Adipose tissue (tissue), 3 donors: Measurements from ENCODE around the gene PPCDC. TPM values are rescaled to one million over a fixed set of nuclear protein-coding genes. Genes with fewer than 3 reads are reported as not detected.

Experiments
- H3K27ac ChIP-seq: one replicate; pipeline ENCODE4 v1.5.1; 2013; ENCODE audit warnings: low read depth, low read length
- WGBS, 3 donors: extraction: QIAGEN DNeasy Blood & Tissue Kit; methylation state at CpG; one replicate each; pipeline ENCODE4 v1.1.7; 2013; 5-methylcytosine and 5-hydroxymethylcytosine counted together
- polyA plus RNA-seq, 3 donors: library from polyadenylated mRNA; stranded (reverse); fragments of 200-250 nt; gene quantifications; one replicate each; pipeline ENCODE4 v1.2.3, GENCODE V29; 2013
- donor health status: healthy with polysubstance abuse.
- donor health status: Bipolar disorder and iron deficiency.
- donor health status: healthy.

PPCDC gene
- 10 to 100 TPM; 11.1 to 25.0 (median 19.1) TPM for polyA plus RNA-seq

- H3K27ac ChIP-seq, result no peak within 1 kb of the TSS
- WGBS, 3 donors, result 3 to 4% (median 3%) methylated on average over 40 of the region's 40 CpGs
Measured at GRCh38 chr15:75023181-75023871, at the start of gene PPCDC. Gene PPCDC, plus strand, starts transcription at chr15:75023590. Its CDS starts 4,729 bp downstream, at chr15:75028319.

GRCh38 chr15:74976159-74976558 is 47.2 kb upstream of the PPCDC start:
- no peak overlapping the region for H3K27ac ChIP-seq
- WGBS, 3 donors, result 76 to 77% (median 77%) methylated on average over 1 of the region's 1 CpG

GRCh38 chr15:74977599-74977998 is 45.8 kb upstream of the PPCDC start:
- no peak overlapping the region for H3K27ac ChIP-seq
- WGBS, 3 donors, result 56 to 66% (median 62%) methylated on average over 4 of the region's 4 CpGs

- WGBS, 3 donors, result 83 to 91% (median 89%) methylated on average over 1 of the region's 1 CpG
Measured at GRCh38 chr15:74978077-74978476, 45.3 kb upstream of the PPCDC start.

GRCh38 chr15:74978503-74978902 is 44.9 kb upstream of the PPCDC start:
- 29 to 45% (median 35%) methylated on average over 3 of the region's 3 CpGs for WGBS, 3 donors
- H3K27ac ChIP-seq, result no peak overlapping the region

More at GRCh38 chr15:74978077-74978476, 45.3 kb upstream of the PPCDC start:
- H3K27ac ChIP-seq, result no peak overlapping the region

- H3K27ac ChIP-seq, result no peak overlapping the region
- WGBS, 3 donors, result 54 to 80% (median 60%) methylated on average over 5 of the region's 5 CpGs
Measured at GRCh38 chr15:74982183-74982582, 41.2 kb upstream of the PPCDC start.

GRCh38 chr15:74983725-74984231 is 39.6 kb upstream of the PPCDC start:
- no peak overlapping the region for H3K27ac ChIP-seq
- WGBS, 3 donors, result 21 to 37% (median 29%) methylated on average over 4 of the region's 4 CpGs

- 34 to 44% (median 40%) methylated on average over 4 of the region's 4 CpGs for WGBS, 3 donors
- H3K27ac ChIP-seq, result no peak overlapping the region
Measured at GRCh38 chr15:74988007-74988800, 35.2 kb upstream of the PPCDC start.

GRCh38 chr15:74989527-74989926 is 33.9 kb upstream of the PPCDC start:
- no peak overlapping the region for H3K27ac ChIP-seq

GRCh38 chr15:74992619-74993018 is 30.8 kb upstream of the PPCDC start:
- WGBS, 3 donors, result 21 to 47% (median 46%) methylated on average over 1 of the region's 1 CpG
- no peak overlapping the region for H3K27ac ChIP-seq

- no peak overlapping the region for H3K27ac ChIP-seq
- WGBS, 3 donors, result 43 to 66% (median 66%) methylated on average over 2 of the region's 2 CpGs
Measured at GRCh38 chr15:74994236-74994635, 29.2 kb upstream of the PPCDC start.

GRCh38 chr15:74994685-74995084 is 28.7 kb upstream of the PPCDC start:
- 34 to 61% (median 48%) methylated on average over 5 of the region's 5 CpGs for WGBS, 3 donors
- no peak overlapping the region for H3K27ac ChIP-seq

- 1% methylated on average over 53 to 58 of the region's 58 CpGs for WGBS, 3 donors
- no peak within 1 kb of the TSS for H3K27ac ChIP-seq
Measured at GRCh38 chr15:74995182-74995778, 28.1 kb upstream of the PPCDC start, which contains the start of gene SCAMP5. Gene SCAMP5, plus strand, starts transcription at chr15:74995563. Its CDS starts 16,277 bp downstream, at chr15:75011840.

- WGBS, 3 donors, result 5 to 17% (median 13%) methylated on average over 38 to 42 of the region's 42 CpGs
- no peak overlapping the region for H3K27ac ChIP-seq
Measured at GRCh38 chr15:74995779-74996765, 27.3 kb upstream of the PPCDC start.

GRCh38 chr15:74997141-74997540 is 26.2 kb upstream of the PPCDC start:
- 27 to 45% (median 44%) methylated on average over 4 of the region's 4 CpGs for WGBS, 3 donors

GRCh38 chr15:74997543-74997942 is 25.8 kb upstream of the PPCDC start:
- WGBS, 3 donors, result 74 to 77% (median 74%) methylated on average over 2 of the region's 2 CpGs
- no peak overlapping the region for H3K27ac ChIP-seq

More at GRCh38 chr15:74997141-74997540, 26.2 kb upstream of the PPCDC start:
- no peak overlapping the region for H3K27ac ChIP-seq

GRCh38 chr15:75001310-75001709 is 22.1 kb upstream of the PPCDC start:
- WGBS, 3 donors, result 82 to 88% (median 87%) methylated on average over 6 of the region's 6 CpGs

GRCh38 chr15:75002398-75002797 is 21.0 kb upstream of the PPCDC start:
- WGBS, 3 donors, result 64 to 73% (median 66%) methylated on average over 7 of the region's 7 CpGs
- no peak overlapping the region for H3K27ac ChIP-seq

More at GRCh38 chr15:75001310-75001709, 22.1 kb upstream of the PPCDC start:
- no peak overlapping the region for H3K27ac ChIP-seq
